ENCODE data around the gene CDC42BPG. TPM values are rescaled to one million over a fixed set of nuclear protein-coding genes. Genes with fewer than 3 reads are reported as not detected.

CDC42BPG gene
- total RNA-seq, 1 experiment from 2014 or later, result 0.03 TPM

DNA sequence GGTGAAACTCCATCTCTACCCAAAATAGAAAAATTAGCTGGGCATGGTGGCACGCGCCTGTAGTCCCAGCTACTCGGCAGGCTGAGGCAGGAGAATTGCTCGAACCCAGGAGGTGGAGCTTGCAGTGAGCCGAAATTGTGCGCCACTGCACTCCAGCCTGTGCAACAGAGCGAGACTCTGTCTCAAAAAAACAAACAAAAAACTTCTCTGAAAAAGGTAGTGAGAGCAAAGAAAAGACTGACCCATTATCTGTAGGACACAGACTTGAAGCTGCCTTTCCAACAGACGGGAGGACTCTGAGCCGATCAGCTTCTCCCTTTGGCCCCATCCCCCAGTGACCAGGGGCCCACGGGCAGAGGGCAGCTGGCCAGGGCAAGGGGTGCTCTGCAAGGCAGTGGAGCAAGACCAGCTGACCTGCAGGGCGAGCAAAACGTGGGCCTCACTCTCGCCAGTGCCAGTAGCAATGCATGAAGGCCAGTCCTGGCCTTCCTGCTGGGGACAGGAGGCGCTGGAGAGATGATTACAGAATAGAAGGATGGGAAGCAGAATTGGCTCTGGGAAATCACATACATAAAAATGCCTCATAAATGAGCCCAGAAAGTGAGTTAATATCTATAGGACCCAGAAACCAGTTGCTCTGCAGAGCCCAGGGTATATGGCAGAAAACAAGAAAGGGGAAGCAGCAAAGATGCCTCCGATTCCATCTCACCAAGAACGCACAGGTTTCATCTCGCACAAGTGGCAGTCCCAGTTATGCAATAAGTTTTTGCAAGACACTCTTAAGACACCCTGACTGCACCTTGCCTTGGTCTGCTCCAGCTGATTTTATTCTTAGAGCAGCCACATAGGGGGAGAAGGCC is 31.1 kb upstream of the CDC42BPG start:
- Histone ChIP-seq H3K4me1 (replicated peaks) (peaks cover 42% of the 10 kb centered on the region), H3K4me3 (no peak overlapping the region), H3K27ac (no peak overlapping the region), H3K9me3 (replicated peaks) (no peaks in the 10 kb centered on the region), H3K36me3 (peaks cover 64% of the 10 kb centered on the region), H3K27me3 (replicated peaks) (no peaks in the 10 kb centered on the region)
- no peak for DNase-seq (ENCODE audit: low read depth in 1 of 2, low spot score in 2 of 2)

DNA sequence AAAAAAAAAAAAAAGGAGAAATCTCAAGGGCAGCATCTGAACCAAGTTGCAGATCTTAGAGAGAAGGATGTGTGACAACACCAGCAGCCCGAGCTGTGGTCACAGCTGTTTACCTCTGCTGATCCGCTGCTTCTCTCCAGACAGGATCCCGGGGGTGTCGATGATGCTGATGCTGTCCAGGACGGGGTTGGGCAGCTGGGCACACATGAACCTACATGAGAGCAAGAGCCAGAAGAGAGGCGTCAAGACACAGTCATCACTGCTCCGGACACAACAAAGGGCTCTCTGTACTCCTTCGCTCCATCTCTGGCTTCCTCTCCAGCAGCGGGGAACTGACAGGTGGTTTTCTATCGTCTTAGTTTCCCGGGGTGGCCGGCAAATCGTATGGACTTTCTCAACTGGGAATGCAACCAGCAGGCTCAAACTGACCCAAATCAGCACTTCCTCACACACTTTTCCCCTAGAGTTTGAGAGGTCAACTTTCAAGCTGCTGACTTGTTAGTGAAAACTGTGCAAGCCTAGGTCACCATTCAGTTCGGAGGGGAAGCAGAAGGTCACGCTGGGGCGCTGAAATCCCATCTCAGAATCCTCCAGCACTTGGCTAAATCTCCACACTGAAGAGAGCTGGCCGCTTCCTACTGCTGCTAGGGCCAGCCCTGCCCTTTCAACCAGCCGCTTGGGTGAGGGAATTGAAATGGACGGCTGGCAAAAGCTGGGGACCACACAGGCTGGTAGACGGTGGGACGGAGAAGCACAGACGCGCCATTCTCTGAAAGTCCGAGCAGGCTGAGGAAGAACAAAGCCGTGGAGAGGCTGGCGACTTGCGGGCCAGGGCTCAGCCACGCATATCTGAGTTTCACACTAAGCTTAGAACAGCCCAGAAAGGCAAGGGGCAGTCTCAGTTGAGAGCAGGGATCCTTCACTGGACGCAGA is 30.1 kb upstream of the CDC42BPG start:
- no peak overlapping the region for H3K27ac ChIP-seq
- H3K9me3 ChIP-seq (replicated peaks), result no peaks in the 10 kb centered on the region
- peaks cover 74% of the 10 kb centered on the region for H3K36me3 ChIP-seq
- H3K4me1 ChIP-seq (replicated peaks), result peaks cover 52% of the 10 kb centered on the region
- no peak for DNase-seq (ENCODE audit: low read depth in 1 of 2, low spot score in 2 of 2)
- no peaks in the 10 kb centered on the region for H3K27me3 ChIP-seq (replicated peaks)
- no peak overlapping the region for H3K4me3 ChIP-seq

DNA sequence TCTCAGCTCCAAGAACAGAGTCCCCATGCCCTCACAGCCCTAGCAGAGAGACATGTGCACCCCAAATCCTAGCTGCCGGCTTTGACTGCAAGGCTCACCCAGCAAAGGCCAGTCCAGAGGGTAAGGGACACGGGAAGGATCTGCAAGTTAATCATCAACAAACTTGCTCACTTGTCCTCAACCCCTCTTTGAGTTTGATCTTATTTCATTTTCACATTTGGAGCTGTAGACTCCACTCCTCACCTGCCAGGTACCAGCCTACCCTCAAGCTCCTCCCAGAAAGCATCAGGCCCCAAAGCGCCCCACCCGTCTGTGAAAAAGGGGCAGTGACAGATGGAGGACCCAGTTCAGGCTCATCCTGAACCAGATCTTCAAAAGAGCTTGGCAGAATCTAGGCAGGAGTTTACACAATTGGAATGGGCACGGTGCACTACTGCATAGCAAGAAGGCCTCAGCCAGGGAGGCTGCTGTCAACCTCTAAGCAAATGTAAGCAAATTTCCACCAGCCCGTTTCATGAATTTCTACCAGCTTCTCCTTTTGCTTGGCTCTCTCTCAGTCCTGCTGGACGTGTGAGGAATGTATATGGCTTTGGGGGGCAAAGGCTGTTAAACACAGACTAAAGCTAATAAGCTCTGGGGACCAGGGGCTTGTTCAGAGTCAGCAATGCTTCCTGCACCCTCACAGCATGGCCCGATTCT is 28.5 kb upstream of the CDC42BPG start:
- no peak overlapping the region for H3K4me3 ChIP-seq
- peaks cover 80% of the 10 kb centered on the region for H3K36me3 ChIP-seq
- H3K4me1 ChIP-seq (replicated peaks), result peaks cover 62% of the 10 kb centered on the region
- H3K27ac ChIP-seq, result no peak overlapping the region
- no peak for DNase-seq (ENCODE audit: low read depth in 1 of 2, low spot score in 2 of 2)
- no peaks in the 10 kb centered on the region for H3K27me3 ChIP-seq (replicated peaks)
- H3K9me3 ChIP-seq (replicated peaks), result no peaks in the 10 kb centered on the region

DNA sequence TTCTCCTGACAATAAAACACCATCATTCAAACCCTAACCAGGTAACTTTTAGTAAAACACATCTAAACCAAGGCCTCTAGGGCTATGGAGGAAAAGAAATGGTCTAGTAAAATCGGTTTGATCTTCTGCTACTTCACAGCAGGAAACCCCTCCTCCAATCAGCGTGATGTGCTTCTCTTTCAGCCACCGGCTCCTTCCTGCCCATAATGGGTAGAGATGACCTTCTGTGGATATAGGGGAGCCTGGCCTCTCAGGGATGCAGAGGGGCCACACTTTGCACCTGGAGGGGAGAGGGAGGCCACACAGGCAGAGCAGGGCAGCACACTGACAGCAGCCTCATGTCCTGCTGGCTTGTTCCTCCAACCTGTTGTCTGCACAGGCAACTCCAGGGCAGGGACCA is 27.0 kb upstream of the CDC42BPG start:
- DNase-seq (ENCODE audit: low read depth in 1 of 2, low spot score in 2 of 2), result no peak
- Histone ChIP-seq H3K9me3 (replicated peaks) (no peaks in the 10 kb centered on the region), H3K27me3 (replicated peaks) (no peaks in the 10 kb centered on the region), H3K36me3 (peaks cover 86% of the 10 kb centered on the region), H3K4me1 (replicated peaks) (peaks cover 55% of the 10 kb centered on the region), H3K4me3 (no peak overlapping the region), H3K27ac (no peak overlapping the region)

DNA sequence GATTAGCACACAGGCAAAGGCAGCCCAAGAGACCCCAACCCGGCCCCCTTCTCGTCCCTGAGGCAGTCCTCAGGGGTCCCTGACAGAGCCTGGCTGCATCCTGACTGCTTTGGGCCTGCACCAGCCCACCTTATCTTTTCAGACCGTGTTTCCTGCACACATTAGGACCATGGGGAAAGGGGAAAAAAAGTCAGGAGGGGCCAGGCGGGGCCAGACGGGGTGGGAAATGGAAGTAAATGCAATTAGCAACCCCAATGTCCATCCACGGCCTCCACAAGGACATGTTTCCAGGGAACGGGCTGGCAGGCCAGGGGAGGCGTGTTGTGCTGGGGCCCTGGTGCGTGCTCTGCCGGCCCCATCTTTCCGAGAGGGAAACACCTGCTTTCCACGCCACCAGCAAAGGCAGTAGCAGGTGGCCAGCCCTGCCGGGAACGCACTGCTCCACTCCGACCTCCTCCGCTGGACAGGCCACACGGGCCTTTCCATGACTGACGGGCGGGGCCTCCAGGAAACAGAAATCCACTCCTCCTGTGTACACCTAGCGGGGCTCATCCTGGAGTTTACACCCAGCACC is 26.5 kb upstream of the CDC42BPG start:
- no peaks in the 10 kb centered on the region for H3K27me3 ChIP-seq (replicated peaks)
- H3K9me3 ChIP-seq (replicated peaks), result no peaks in the 10 kb centered on the region
- H3K27ac ChIP-seq, result peak overlapping the region; percentile 47
- DNase-seq (ENCODE audit: low read depth in 1 of 2, low spot score in 2 of 2), result no peak
- H3K4me1 ChIP-seq (replicated peaks), result peaks cover 53% of the 10 kb centered on the region
- H3K36me3 ChIP-seq, result peaks cover 84% of the 10 kb centered on the region
- H3K4me3 ChIP-seq, result no peak overlapping the region

DNA sequence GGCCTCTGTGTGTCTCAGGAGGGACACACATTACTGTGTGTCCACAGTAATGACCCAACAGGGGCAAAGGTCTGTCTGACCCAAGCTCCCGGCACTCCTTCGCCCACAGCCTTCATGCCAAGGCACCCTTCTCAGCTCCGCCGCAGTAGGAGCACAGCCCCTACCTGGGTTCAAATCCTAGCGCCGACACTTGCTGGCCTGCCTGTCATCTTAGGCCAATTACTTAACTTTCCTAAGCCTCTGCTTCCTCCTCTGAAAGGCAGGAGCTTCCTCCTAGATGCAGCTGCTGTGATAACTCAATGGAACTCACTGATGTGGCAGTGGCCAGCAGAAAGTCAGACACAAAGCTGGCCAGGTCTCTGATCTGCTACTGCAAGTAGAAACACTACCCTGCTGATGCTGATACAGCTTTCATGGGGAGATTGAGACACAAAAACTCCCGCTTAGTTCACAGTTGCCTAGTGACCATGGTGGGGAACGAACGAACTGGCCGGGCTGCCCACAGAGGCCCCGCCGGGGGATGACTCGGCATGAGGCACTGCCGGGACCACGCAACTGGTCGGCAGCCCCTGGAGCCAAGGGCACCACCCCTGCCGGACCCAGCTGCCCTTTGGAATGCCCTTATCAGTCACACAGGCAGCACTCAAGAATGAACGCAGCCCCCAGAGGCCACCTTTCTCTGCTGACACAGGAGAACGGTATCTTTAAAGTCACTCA is 25.9 kb upstream of the CDC42BPG start:
- no peaks in the 10 kb centered on the region for H3K9me3 ChIP-seq (replicated peaks)
- DNase-seq (ENCODE audit: low read depth in 1 of 2, low spot score in 2 of 2), result peak; percentile 46 to 79
- H3K4me1 ChIP-seq (replicated peaks), result peaks cover 53% of the 10 kb centered on the region
- no peaks in the 10 kb centered on the region for H3K27me3 ChIP-seq (replicated peaks)
- no peak overlapping the region for H3K4me3 ChIP-seq
- H3K27ac ChIP-seq, result peak overlapping the region; percentile 47
- H3K36me3 ChIP-seq, result peaks cover 84% of the 10 kb centered on the region

DNA sequence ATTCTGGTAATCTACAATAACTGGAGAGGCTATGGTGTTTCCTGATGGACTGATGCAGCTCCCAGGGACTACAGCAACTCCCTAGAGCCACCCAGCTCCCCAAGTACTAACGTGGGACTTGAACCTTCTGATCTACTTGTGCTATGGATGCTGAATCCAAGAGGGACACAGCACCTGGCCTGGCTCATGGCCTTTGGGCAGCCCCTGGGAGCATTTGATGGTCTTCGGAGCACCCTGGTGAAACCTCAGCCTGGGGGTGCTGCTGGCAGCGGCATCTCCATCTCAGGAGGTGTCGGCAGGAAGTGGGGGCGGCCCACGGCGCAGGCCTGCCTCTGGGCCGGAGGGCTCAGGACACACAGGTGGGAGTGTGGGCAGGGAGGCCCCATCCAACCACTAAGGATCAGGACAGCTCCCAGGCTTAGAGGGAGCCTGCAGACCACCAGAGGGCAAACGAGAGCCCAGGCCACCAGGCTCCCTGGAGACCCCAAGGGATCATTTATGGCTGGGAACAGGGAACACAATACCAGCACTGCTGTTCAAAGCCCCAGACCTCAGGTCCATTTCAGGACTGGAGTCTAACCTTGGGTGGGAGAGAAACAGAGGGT is 25.2 kb upstream of the CDC42BPG start:
- Histone ChIP-seq H3K36me3 (peaks cover 82% of the 10 kb centered on the region), H3K27ac (peak overlapping the region; percentile 47), H3K4me3 (no peak overlapping the region), H3K4me1 (replicated peaks) (peaks cover 60% of the 10 kb centered on the region), H3K9me3 (replicated peaks) (no peaks in the 10 kb centered on the region), H3K27me3 (replicated peaks) (no peaks in the 10 kb centered on the region)
- no peak for DNase-seq (ENCODE audit: low read depth in 1 of 2, low spot score in 2 of 2)

DNA sequence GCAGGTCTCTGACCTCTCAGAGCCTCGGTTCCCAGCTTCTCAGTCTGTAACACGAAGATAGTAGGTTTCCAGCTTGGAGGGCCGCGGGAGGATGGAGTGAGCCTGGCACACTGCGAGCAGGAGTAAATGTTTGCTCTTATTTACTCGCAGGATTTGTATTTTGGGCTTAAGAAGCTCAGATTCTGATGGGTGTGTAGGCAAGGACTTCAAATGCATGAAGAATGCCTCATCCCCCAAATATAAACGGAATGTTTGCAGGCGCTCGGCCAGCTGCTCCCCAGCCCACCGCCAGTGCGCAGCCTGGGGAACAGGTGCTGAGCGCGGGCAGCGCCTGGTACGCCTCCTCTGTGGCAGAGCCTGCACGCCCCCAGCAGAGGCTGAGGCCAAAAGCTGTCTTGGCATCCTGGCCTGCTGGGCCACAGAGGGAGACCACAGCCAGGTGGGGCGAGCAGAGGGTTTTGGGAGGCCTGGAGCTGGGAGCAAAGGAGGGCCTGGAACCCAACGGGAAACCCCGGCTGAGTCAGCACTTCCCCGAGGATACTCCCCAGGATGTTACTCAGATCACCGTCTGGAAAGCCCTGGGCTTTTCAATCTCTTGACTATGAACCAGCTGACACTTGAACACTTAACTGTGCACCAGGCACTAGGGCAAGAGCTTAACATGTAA is 24.6 kb upstream of the CDC42BPG start:
- peaks cover 66% of the 10 kb centered on the region for H3K4me1 ChIP-seq (replicated peaks)
- H3K4me3 ChIP-seq, result no peak overlapping the region
- peak; percentile 91 to 95 for DNase-seq (ENCODE audit: low read depth in 1 of 2, low spot score in 2 of 2)

DNA sequence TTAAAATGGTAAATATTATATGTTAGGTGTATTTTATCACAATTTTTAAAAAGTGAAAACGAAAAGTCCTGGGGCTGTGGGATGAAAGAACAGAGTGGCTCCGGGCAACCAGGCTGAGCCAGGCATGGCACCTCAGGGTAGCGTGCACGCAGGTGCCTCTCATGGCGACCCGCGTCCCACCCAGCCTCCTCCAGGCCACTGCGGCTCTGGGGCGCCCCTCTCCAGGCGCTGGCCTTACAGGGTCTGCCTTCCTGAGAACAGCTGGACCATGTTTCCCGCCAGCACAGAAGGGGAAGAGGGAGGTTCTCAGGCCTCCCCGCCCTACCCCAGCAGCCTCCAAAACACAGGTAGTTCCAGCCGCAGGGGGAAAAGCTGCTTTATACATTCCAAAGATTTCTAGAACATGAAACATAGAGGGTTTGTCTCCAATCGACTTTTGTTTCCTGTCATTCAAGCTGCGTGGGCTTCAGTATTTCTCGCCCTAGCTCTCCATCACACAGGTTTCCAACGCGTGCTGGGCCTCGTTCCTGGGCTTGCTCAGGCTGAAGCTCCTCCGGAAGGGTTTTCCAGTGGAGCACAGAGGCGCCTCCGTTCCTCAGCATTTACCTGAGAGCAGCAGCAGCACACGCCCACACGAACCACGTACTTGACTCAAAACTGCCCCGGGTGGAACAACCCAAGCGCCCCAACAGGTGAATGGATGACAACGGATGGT is 23.5 kb upstream of the CDC42BPG start:
- H3K4me3 ChIP-seq, result no peak overlapping the region
- peak overlapping the region; percentile 47 for H3K27ac ChIP-seq
- no peaks in the 10 kb centered on the region for H3K27me3 ChIP-seq (replicated peaks)
- peaks cover 74% of the 10 kb centered on the region for H3K36me3 ChIP-seq
- H3K9me3 ChIP-seq (replicated peaks), result no peaks in the 10 kb centered on the region
- peaks cover 78% of the 10 kb centered on the region for H3K4me1 ChIP-seq (replicated peaks)
- no peak for DNase-seq (ENCODE audit: low read depth in 1 of 2, low spot score in 2 of 2)

More for the DNA sequence above, 24.6 kb upstream of the CDC42BPG start:
- H3K27ac ChIP-seq, result peak overlapping the region; percentile 47
- no peaks in the 10 kb centered on the region for H3K9me3 ChIP-seq (replicated peaks)
- peaks cover 77% of the 10 kb centered on the region for H3K36me3 ChIP-seq
- H3K27me3 ChIP-seq (replicated peaks), result no peaks in the 10 kb centered on the region

DNA sequence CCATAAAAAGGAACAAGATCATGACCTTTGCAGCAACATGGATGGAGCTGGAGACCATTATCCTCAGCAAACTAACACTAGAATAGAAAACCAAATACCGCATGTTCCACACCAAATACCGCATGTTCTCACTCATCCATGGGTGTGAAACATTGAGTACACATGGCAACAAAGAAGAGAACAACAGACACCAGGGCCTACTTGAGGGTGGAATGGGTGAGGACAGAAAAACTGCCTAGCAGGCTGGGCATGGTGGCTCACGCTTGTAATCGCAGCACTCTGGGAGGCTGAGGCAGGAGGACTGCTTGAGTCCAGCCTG is 21.7 kb upstream of the CDC42BPG start:
- Histone ChIP-seq H3K27ac (peak overlapping the region; percentile 53; the same call in 1 of the 2 replicates), H3K36me3 (peaks cover 63% of the 10 kb centered on the region), H3K4me1 (replicated peaks) (peaks cover 80% of the 10 kb centered on the region), H3K9me3 (replicated peaks) (no peaks in the 10 kb centered on the region), H3K27me3 (replicated peaks) (no peaks in the 10 kb centered on the region), H3K4me3 (no peak overlapping the region)
- DNase-seq (ENCODE audit: low read depth in 1 of 2, low spot score in 2 of 2), result no peak

DNA sequence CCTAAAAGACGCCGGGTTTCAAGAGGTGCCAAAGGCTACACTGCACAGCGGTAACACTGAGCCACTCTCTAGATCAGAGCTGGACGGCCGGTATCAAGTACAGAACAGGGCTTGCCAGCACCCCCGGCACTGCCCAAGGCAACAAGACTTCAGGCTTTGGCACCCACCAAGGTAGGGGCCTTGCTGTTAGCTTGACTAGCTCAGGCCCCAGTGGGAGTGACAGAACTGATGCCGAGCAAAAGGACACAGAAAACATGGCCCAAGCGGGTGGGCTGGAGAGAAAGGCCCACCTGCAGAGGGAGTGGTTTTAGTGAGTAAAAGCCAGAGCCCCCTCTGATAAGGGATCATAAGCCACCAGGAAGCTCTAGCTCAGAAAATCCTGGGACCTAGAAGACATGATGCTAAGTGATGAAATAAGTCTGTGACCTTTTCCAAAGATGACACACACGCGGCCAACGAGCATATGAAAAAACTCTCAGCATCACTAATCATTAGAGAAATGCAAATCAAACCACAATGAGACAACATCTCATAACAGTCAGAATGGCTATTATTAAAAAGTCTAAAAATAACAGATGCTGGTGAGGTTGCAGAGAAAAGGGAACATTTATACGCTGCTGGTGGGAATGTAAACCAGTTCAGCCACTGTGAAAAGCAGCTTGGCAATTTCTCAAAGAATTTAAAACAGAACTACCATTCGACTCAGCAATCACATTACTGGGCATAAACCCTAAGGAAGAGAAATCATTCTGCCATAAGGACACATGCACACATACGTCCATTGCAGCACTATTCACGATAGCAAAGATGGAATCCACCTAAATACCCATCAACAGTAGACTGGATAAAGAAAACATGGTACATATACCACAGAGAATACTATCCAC is 21.1 kb upstream of the CDC42BPG start:
- peak overlapping the region; percentile 53 for H3K27ac ChIP-seq
- peaks cover 57% of the 10 kb centered on the region for H3K36me3 ChIP-seq
- H3K4me1 ChIP-seq (replicated peaks), result peaks cover 74% of the 10 kb centered on the region
- no peak overlapping the region for H3K4me3 ChIP-seq
- no peaks in the 10 kb centered on the region for H3K9me3 ChIP-seq (replicated peaks)
- DNase-seq (ENCODE audit: low read depth in 1 of 2, low spot score in 2 of 2), result peak in 1 of 2 experiments; percentile 44
- no peaks in the 10 kb centered on the region for H3K27me3 ChIP-seq (replicated peaks)
